ENCODE measurements around the gene BBLN. TPM values are rescaled to one million over a fixed set of nuclear protein-coding genes. Genes with fewer than 3 reads are reported as not detected.

Gene BBLN
- total RNA-seq, 1 donor from 2014 or later: 7.8 TPM

GRCh38 chr9:128202648-128203023 lies 42.6 kb downstream of the BBLN start:
- Histone ChIP-seq H3K9me3 (ENCODE audit: control insufficient read depth in 3 of 3, low read length in 3 of 3) (no peaks in the 10 kb centered on the region), H3K9ac (ENCODE audit: low read depth in 1 of 3, low read length in 3 of 3) (no peak overlapping the region), H3K4me3 (ENCODE audit: low read length in 3 of 3) (peak overlapping the region in 2 of 3 donors; percentile 15 to 50), H3K4me1 (ENCODE audit: control insufficient read depth in 3 of 3, insufficient read depth in 3 of 3, low read length in 3 of 3) (peaks cover 0 to 9% (median 8%) of the 10 kb centered on the region in 3 donors), H3K36me3 (ENCODE audit: control insufficient read depth in 3 of 3, insufficient read depth in 3 of 3, low read length in 3 of 3) (no peaks in the 10 kb centered on the region), H3K27ac (ENCODE audit: low read depth, low read length) (no peak overlapping the region), H3K27me3 (ENCODE audit: control insufficient read depth in 3 of 3, insufficient read depth in 3 of 3, low read length in 3 of 3) (peaks cover 12 to 17% (median 16%) of the 10 kb centered on the region in 3 donors)

GRCh38 chr9:128203024-128203706 lies 43.1 kb downstream of the BBLN start, which contains the start of gene DNM1:
TSS of gene DNM1 (plus strand) at chr9:128203379. CDS start at chr9:128203471, 92 bp downstream.
- Histone ChIP-seq H3K4me1 (ENCODE audit: control insufficient read depth in 3 of 3, insufficient read depth in 3 of 3, low read length in 3 of 3) (peaks cover 0 to 9% (median 8%) of the 10 kb centered on the region in 3 donors), H3K27ac (ENCODE audit: low read depth, low read length) (no peak within 1 kb of the TSS), H3K36me3 (ENCODE audit: control insufficient read depth in 3 of 3, insufficient read depth in 3 of 3, low read length in 3 of 3) (no peaks in the 10 kb centered on the region), H3K9ac (ENCODE audit: low read depth in 1 of 3, low read length in 3 of 3) (peak within 1 kb of the TSS in 2 of 3 donors; percentile 33 to 60), H3K27me3 (ENCODE audit: control insufficient read depth in 3 of 3, insufficient read depth in 3 of 3, low read length in 3 of 3) (peaks cover 12 to 17% (median 16%) of the 10 kb centered on the region in 3 donors), H3K4me3 (ENCODE audit: low read length in 3 of 3) (peak within 1 kb of the TSS; percentile 59 to 71 (median 70)), H3K9me3 (ENCODE audit: control insufficient read depth in 3 of 3, low read length in 3 of 3) (no peaks in the 10 kb centered on the region)

- Histone ChIP-seq H3K27ac (ENCODE audit: low read depth, low read length) (no peak overlapping the region), H3K9ac (ENCODE audit: low read depth in 1 of 3, low read length in 3 of 3) (peak overlapping the region in 2 of 3 donors; percentile 10 to 50), H3K9me3 (ENCODE audit: control insufficient read depth in 3 of 3, low read length in 3 of 3) (no peaks in the 10 kb centered on the region), H3K4me1 (ENCODE audit: control insufficient read depth in 3 of 3, insufficient read depth in 3 of 3, low read length in 3 of 3) (peaks cover 0 to 9% (median 8%) of the 10 kb centered on the region in 3 donors), H3K4me3 (ENCODE audit: low read length in 3 of 3) (peak overlapping the region; percentile 52 to 71 (median 58)), H3K27me3 (ENCODE audit: control insufficient read depth in 3 of 3, insufficient read depth in 3 of 3, low read length in 3 of 3) (peaks cover 12 to 19% (median 17%) of the 10 kb centered on the region in 3 donors), H3K36me3 (ENCODE audit: control insufficient read depth in 3 of 3, insufficient read depth in 3 of 3, low read length in 3 of 3) (no peaks in the 10 kb centered on the region)
Measured at GRCh38 chr9:128203707-128204551, 43.9 kb downstream of the BBLN start.

- H3K36me3 ChIP-seq (ENCODE audit: control insufficient read depth in 3 of 3, insufficient read depth in 3 of 3, low read length in 3 of 3): no peaks in the 10 kb centered on the region
- H3K27me3 ChIP-seq (ENCODE audit: control insufficient read depth in 3 of 3, insufficient read depth in 3 of 3, low read length in 3 of 3): peaks cover 12 to 19% (median 17%) of the 10 kb centered on the region in 3 donors
- H3K9ac ChIP-seq (ENCODE audit: low read depth in 1 of 3, low read length in 3 of 3): peak overlapping the region in 1 of 3 donors; percentile 50
- no peak overlapping the region for H3K27ac ChIP-seq (ENCODE audit: low read depth, low read length)
- H3K4me3 ChIP-seq (ENCODE audit: low read length in 3 of 3): peak overlapping the region in 2 of 3 donors; percentile 13 to 52
- no peaks in the 10 kb centered on the region for H3K9me3 ChIP-seq (ENCODE audit: control insufficient read depth in 3 of 3, low read length in 3 of 3)
- peaks cover 0 to 9% (median 8%) of the 10 kb centered on the region in 3 donors for H3K4me1 ChIP-seq (ENCODE audit: control insufficient read depth in 3 of 3, insufficient read depth in 3 of 3, low read length in 3 of 3)
Measured at GRCh38 chr9:128204858-128205257, 44.8 kb downstream of the BBLN start.

GRCh38 chr9:128205296-128205944 lies 45.4 kb downstream of the BBLN start:
- Histone ChIP-seq H3K27me3 (ENCODE audit: control insufficient read depth in 3 of 3, insufficient read depth in 3 of 3, low read length in 3 of 3) (peaks cover 12 to 19% (median 17%) of the 10 kb centered on the region in 3 donors), H3K27ac (ENCODE audit: low read depth, low read length) (no peak overlapping the region), H3K9me3 (ENCODE audit: control insufficient read depth in 3 of 3, low read length in 3 of 3) (no peaks in the 10 kb centered on the region), H3K36me3 (ENCODE audit: control insufficient read depth in 3 of 3, insufficient read depth in 3 of 3, low read length in 3 of 3) (no peaks in the 10 kb centered on the region), H3K4me1 (ENCODE audit: control insufficient read depth in 3 of 3, insufficient read depth in 3 of 3, low read length in 3 of 3) (peaks cover 0 to 9% (median 8%) of the 10 kb centered on the region in 3 donors), H3K4me3 (ENCODE audit: low read length in 3 of 3) (no peak overlapping the region), H3K9ac (ENCODE audit: low read depth in 1 of 3, low read length in 3 of 3) (no peak overlapping the region)

GRCh38 chr9:128206484-128206883 lies 46.4 kb downstream of the BBLN start:
- H3K27ac ChIP-seq (ENCODE audit: low read depth, low read length): no peak overlapping the region
- H3K36me3 ChIP-seq (ENCODE audit: control insufficient read depth in 3 of 3, insufficient read depth in 3 of 3, low read length in 3 of 3): no peaks in the 10 kb centered on the region
- no peak overlapping the region for H3K9ac ChIP-seq (ENCODE audit: low read depth in 1 of 3, low read length in 3 of 3)

GRCh38 chr9:128206916-128207910 lies 47.1 kb downstream of the BBLN start:
- H3K4me3 ChIP-seq (ENCODE audit: low read length in 3 of 3): no peak overlapping the region
- no peak overlapping the region for H3K9ac ChIP-seq (ENCODE audit: low read depth in 1 of 3, low read length in 3 of 3)
- peaks cover 0 to 9% (median 8%) of the 10 kb centered on the region in 3 donors for H3K4me1 ChIP-seq (ENCODE audit: control insufficient read depth in 3 of 3, insufficient read depth in 3 of 3, low read length in 3 of 3)

More at GRCh38 chr9:128206484-128206883, 46.4 kb downstream of the BBLN start:
- Histone ChIP-seq H3K4me1 (ENCODE audit: control insufficient read depth in 3 of 3, insufficient read depth in 3 of 3, low read length in 3 of 3) (peaks cover 0 to 9% (median 8%) of the 10 kb centered on the region in 3 donors), H3K4me3 (ENCODE audit: low read length in 3 of 3) (no peak overlapping the region), H3K27me3 (ENCODE audit: control insufficient read depth in 3 of 3, insufficient read depth in 3 of 3, low read length in 3 of 3) (peaks cover 12 to 19% (median 17%) of the 10 kb centered on the region in 3 donors), H3K9me3 (ENCODE audit: control insufficient read depth in 3 of 3, low read length in 3 of 3) (no peaks in the 10 kb centered on the region)

GRCh38 chr9:128208386-128208785 lies 48.3 kb downstream of the BBLN start:
- no peaks in the 10 kb centered on the region for H3K9me3 ChIP-seq (ENCODE audit: control insufficient read depth in 3 of 3, low read length in 3 of 3)
- no peak overlapping the region for H3K4me3 ChIP-seq (ENCODE audit: low read length in 3 of 3)
- H3K27ac ChIP-seq (ENCODE audit: low read depth, low read length): no peak overlapping the region
- peaks cover 12 to 19% (median 17%) of the 10 kb centered on the region in 3 donors for H3K27me3 ChIP-seq (ENCODE audit: control insufficient read depth in 3 of 3, insufficient read depth in 3 of 3, low read length in 3 of 3)
- H3K4me1 ChIP-seq (ENCODE audit: control insufficient read depth in 3 of 3, insufficient read depth in 3 of 3, low read length in 3 of 3): peaks cover 0 to 8% (median 8%) of the 10 kb centered on the region in 3 donors
- no peaks in the 10 kb centered on the region for H3K36me3 ChIP-seq (ENCODE audit: control insufficient read depth in 3 of 3, insufficient read depth in 3 of 3, low read length in 3 of 3)
- no peak overlapping the region for H3K9ac ChIP-seq (ENCODE audit: low read depth in 1 of 3, low read length in 3 of 3)

More at GRCh38 chr9:128206916-128207910, 47.1 kb downstream of the BBLN start:
- Histone ChIP-seq H3K9me3 (ENCODE audit: control insufficient read depth in 3 of 3, low read length in 3 of 3) (no peaks in the 10 kb centered on the region), H3K27ac (ENCODE audit: low read depth, low read length) (no peak overlapping the region), H3K36me3 (ENCODE audit: control insufficient read depth in 3 of 3, insufficient read depth in 3 of 3, low read length in 3 of 3) (no peaks in the 10 kb centered on the region), H3K27me3 (ENCODE audit: control insufficient read depth in 3 of 3, insufficient read depth in 3 of 3, low read length in 3 of 3) (peaks cover 12 to 19% (median 17%) of the 10 kb centered on the region in 3 donors)
